HG03139 (cell line): ENCODE measurements around the gene ZBTB34.

Experiments used
- ATAC-seq: cut with Tn5 transposase; IDR thresholded peaks from one replicate; pipeline ENCODE4 v1.9.1; 2021; ENCODE audit not compliant: unreplicated experiment

Gene ZBTB34

GRCh38 chr9:126875756-126876510 lies 15.5 kb downstream of the ZBTB34 start:
- ATAC-seq, result no peak

GRCh38 chr9:126876531-126876930 lies 16.1 kb downstream of the ZBTB34 start:
- ATAC-seq, result no peak

GRCh38 chr9:126877418-126877817 lies 17.0 kb downstream of the ZBTB34 start:
- no peak for ATAC-seq

- no peak for ATAC-seq
These were observed 18.8 kb downstream of the ZBTB34 start for GRCh38 chr9:126879288-126879687.

- no peak for ATAC-seq
These were observed 19.9 kb downstream of the ZBTB34 start for GRCh38 chr9:126880226-126880946.

GRCh38 chr9:126880947-126881332 lies 20.5 kb downstream of the ZBTB34 start:
- ATAC-seq, result no peak

- no peak for ATAC-seq
These were observed 22.3 kb downstream of the ZBTB34 start for GRCh38 chr9:126882746-126883145.

- no peak for ATAC-seq
These were observed 23.2 kb downstream of the ZBTB34 start for GRCh38 chr9:126883636-126884035.

GRCh38 chr9:126885131-126885641 lies 24.7 kb downstream of the ZBTB34 start:
- ATAC-seq, result no peak

GRCh38 chr9:126886034-126886822 lies 25.8 kb downstream of the ZBTB34 start:
- no peak for ATAC-seq

GRCh38 chr9:126886897-126887296 lies 26.5 kb downstream of the ZBTB34 start:
- ATAC-seq, result no peak

GRCh38 chr9:126891676-126892075 lies 31.2 kb downstream of the ZBTB34 start:
- ATAC-seq, result no peak

- no peak for ATAC-seq
These were observed 32.6 kb downstream of the ZBTB34 start for GRCh38 chr9:126893079-126893478.

- no peak for ATAC-seq
These were observed 33.7 kb downstream of the ZBTB34 start for GRCh38 chr9:126894052-126894603.

- ATAC-seq, result no peak
These were observed 41.8 kb downstream of the ZBTB34 start for GRCh38 chr9:126902210-126902609.

GRCh38 chr9:126904586-126904985 lies 44.1 kb downstream of the ZBTB34 start:
- no peak for ATAC-seq

GRCh38 chr9:126906091-126906490 lies 45.7 kb downstream of the ZBTB34 start:
- ATAC-seq, result no peak

- ATAC-seq, result no peak
These were observed 46.6 kb downstream of the ZBTB34 start for GRCh38 chr9:126907058-126907457.

- ATAC-seq, result peak; percentile 95
These were observed 54.2 kb downstream of the ZBTB34 start, which contains the start of gene RALGPS1 for GRCh38 chr9:126914458-126915280. RALGPS1 (plus strand) TSS chr9:126914782; CDS start chr9:126962290, 47,508 bp downstream.

GRCh38 chr9:126915281-126915816 lies 54.9 kb downstream of the ZBTB34 start:
- no peak for ATAC-seq
